Endothelial cell of umbilical vein (primary cell): ENCODE data around the gene CARMIL1. TPM values are rescaled to one million over a fixed set of nuclear protein-coding genes. Genes with fewer than 3 reads are reported as not detected.

ENCODE experiments used
- BruUV-seq: library from RNA; stranded (reverse); fragments of 400-500 nt; replicated peaks from 2 replicates; lab custom pipeline; 2021; lab: Mats Ljungman, UMichigan
- CTCF ChIA-PET: fragments of 300-600, 350-600 bp; sonication (Branson Sonifier 250); formaldehyde crosslinking; loops from one replicate; lab custom pipeline; 2021; ENCODE audit warnings: antibody characterized with exemption, inconsistent platforms; lab: Charles Lee
- POLR2A ChIA-PET: fragments of 300-600, 350-600 bp; sonication (Branson Sonifier 250); formaldehyde crosslinking; loops from one replicate; lab custom pipeline; 2021; ENCODE audit warnings: antibody characterized with exemption, inconsistent platforms; lab: Charles Lee
- DNase-seq: peaks from one replicate; pipeline ENCODE4 v3.0.0-alpha.2; 2011; ENCODE audit warnings: low read depth, low spot score
- FAIRE-seq: peaks from 2 replicates; lab custom pipeline; 2011; peaks lifted over from hg19 to GRCh38; lab: Jason Lieb, UNC
- H2AFZ ChIP-seq: 2 replicates; pipeline ENCODE4 v1.6.0; 2012; ENCODE audit warnings: low read depth, low read length, control low read depth, inconsistent platforms
- H3K27ac ChIP-seq: 2 replicates; pipeline ENCODE4 v1.5.1; 2011; ENCODE audit warnings: low read depth, mild to moderate bottlenecking, control low read depth, low read length, moderate library complexity; ENCODE audit not compliant: insufficient read depth
- H3K27me3 ChIP-seq, 2 experiments: 2 replicates each; pipeline versions ENCODE4 v1.6.0 to v1.6.1; 2011; ENCODE audit warnings: low read length in 2 of 2, mixed read lengths in 1 of 2; ENCODE audit not compliant: control insufficient read depth in 2 of 2, insufficient read depth in 2 of 2
- H3K36me3 ChIP-seq, 2 experiments: 2 replicates in 1 of 2; 3 replicates in 1 of 2; pipeline ENCODE4 v1.5.1; 2011; ENCODE audit warnings: low read length in 2 of 2, mild to moderate bottlenecking in 1 of 2, moderate library complexity in 1 of 2; ENCODE audit not compliant: control insufficient read depth in 2 of 2, insufficient read depth in 2 of 2; ENCODE audit errors: extremely low read depth in 1 of 2
- H3K4me1 ChIP-seq: 3 replicates; pipeline ENCODE4 v1.5.1; 2011; ENCODE audit warnings: mild to moderate bottlenecking, low read length; ENCODE audit not compliant: control insufficient read depth, insufficient read depth; ENCODE audit errors: extremely low read depth
- H3K4me2 ChIP-seq: 2 replicates; pipeline ENCODE4 v1.6.1; 2011; ENCODE audit warnings: low read length, control low read depth, mixed read lengths; ENCODE audit not compliant: insufficient read depth
- H3K4me3 ChIP-seq, 3 experiments: fragments of 200-600 bp in 1 of 3; sonication (generic), shearing (Covaris generic) in 1 of 3; replicated peaks in 1 of 3; 2 replicates each; pipeline ENCODE4 v1.5.1; 2011 to 2016; ENCODE audit warnings: control low read depth in 3 of 3, low read length in 3 of 3, mild to moderate bottlenecking in 2 of 3, inconsistent platforms in 1 of 3, low read depth in 1 of 3, moderate library complexity in 1 of 3; ENCODE audit not compliant: insufficient read depth in 1 of 3
- H3K79me2 ChIP-seq: 2 replicates; pipeline ENCODE4 v1.6.0; 2012; ENCODE audit warnings: low read length, inconsistent platforms; ENCODE audit not compliant: control insufficient read depth, insufficient read depth
- H3K9ac ChIP-seq: replicated peaks from 2 replicates; pipeline ENCODE3; 2011; ENCODE audit warnings: low read length, control low read depth; ENCODE audit not compliant: insufficient read depth; ENCODE audit errors: extremely low read depth
- H3K9me1 ChIP-seq: replicated peaks from 3 replicates; pipeline ENCODE4 v1.6.0; 2011; ENCODE audit warnings: mild to moderate bottlenecking, low read length; ENCODE audit not compliant: control insufficient read depth, insufficient read depth; ENCODE audit errors: extremely low read depth
- H3K9me3 ChIP-seq: replicated peaks from 2 replicates; pipeline ENCODE4 v1.5.1; 2012; ENCODE audit warnings: low read length, inconsistent platforms; ENCODE audit not compliant: control insufficient read depth, insufficient read depth
- H4K20me1 ChIP-seq: replicated peaks from 2 replicates; pipeline ENCODE3; 2011; ENCODE audit warnings: mild to moderate bottlenecking, low read length; ENCODE audit not compliant: control insufficient read depth, insufficient read depth; ENCODE audit errors: extremely low read depth
- CTCF ChIP-seq, 2 donors: IDR thresholded peaks; 1 replicate in 1 of 2; 2 replicates in 1 of 2; pipeline ENCODE4 v1.5.1; 2011; ENCODE audit warnings: low read length in 2 of 2, mild to moderate bottlenecking in 2 of 2, moderate library complexity in 2 of 2, control low read depth in 1 of 2, inconsistent platforms in 1 of 2, low read depth in 1 of 2; ENCODE audit not compliant: insufficient read depth in 1 of 2; ENCODE audit errors: extremely low read depth in 1 of 2
- EZH2 ChIP-seq: IDR thresholded peaks from 2 replicates; pipeline ENCODE4 v1.6.1; 2012; ENCODE audit warnings: borderline replicate concordance, low read depth, mild to moderate bottlenecking, moderate library complexity, low read length, inconsistent platforms; ENCODE audit not compliant: severe bottlenecking
- FOS ChIP-seq: IDR thresholded peaks from 2 replicates; pipeline ENCODE4 v1.6.1; 2011; ENCODE audit warnings: mild to moderate bottlenecking, low read length, moderate library complexity, borderline replicate concordance; ENCODE audit not compliant: insufficient read depth
- GATA2 ChIP-seq: IDR thresholded peaks from 2 replicates; pipeline ENCODE4 v1.7.0; 2011; ENCODE audit warnings: low read depth, mild to moderate bottlenecking, moderate library complexity, mixed read lengths, low read length; ENCODE audit not compliant: insufficient read length, insufficient read depth
- JUN ChIP-seq: IDR thresholded peaks from 2 replicates; pipeline ENCODE4 v1.6.1; 2011; ENCODE audit warnings: borderline replicate concordance, low read depth; ENCODE audit not compliant: insufficient read length, insufficient read depth
- MAX ChIP-seq: IDR thresholded peaks from 2 replicates; pipeline ENCODE4 v1.6.1; 2011; ENCODE audit not compliant: insufficient read depth, insufficient read length
- MYC ChIP-seq: IDR thresholded peaks from one replicate; pipeline ENCODE4 v1.6.1; 2011; ENCODE audit warnings: mild to moderate bottlenecking, low read depth, low read length
- POLR2A ChIP-seq: IDR thresholded peaks from 2 replicates; pipeline ENCODE4 v1.6.1; 2012; ENCODE audit warnings: low read depth, mild to moderate bottlenecking, control low read depth, low read length
- POLR2AphosphoS5 ChIP-seq: IDR thresholded peaks from 2 replicates; pipeline ENCODE4 v1.6.1; 2012; ENCODE audit warnings: low read depth, mild to moderate bottlenecking, control low read depth, low read length, moderate library complexity; ENCODE audit not compliant: insufficient read depth
- dilution Hi-C: fragments of 300-500 bp; cut with MboI; formaldehyde crosslinking; loops from one replicate; pipeline ENCODE4 v1.15.0; 2019; ENCODE audit warnings: low sequenced_read_pairs; ENCODE audit not compliant: extremely low pct_ligation_motif_present
- intact Hi-C: fragments of 100-400 bp; cut with micrococcal nuclease; formaldehyde crosslinking; loops from one replicate; pipeline ENCODE4 v1.10.0; 2022
- polyA plus RNA-seq, 4 experiments: library from polyadenylated mRNA; depleted of rRNA in 3 of 4; stranded (reverse) in 3 of 4; unstranded in 1 of 4; fragments of >200 nt; gene quantifications; 2 replicates each; pipeline versions ENCODE4 v1.2.1 to v1.2.3, GENCODE V29; 2011 to 2012; ENCODE audit warnings: missing spikeins in 1 of 4
- total RNA-seq: library from RNA; stranded (reverse); gene quantifications from 2 replicates; pipeline ENCODE4 v1.2.3, GENCODE V29; 2021

The CARMIL1 gene
- total and polyA plus RNA-seq, 2 donors (not counting 3 experiments of a cell fraction or from before 2014, with no cell fraction given) = 1.3 to 8.7 TPM

- DNase-seq (no peak), FAIRE-seq (no peak)
- BruUV-seq = no TSS peak
- CTCF ChIA-PET = no interaction called here
- H3K9ac ChIP-seq = no peak overlapping the region
- no peaks in the 10 kb centered on the region for H3K9me1 ChIP-seq
- no peak overlapping the region for H3K27ac ChIP-seq
- H3K4me1 ChIP-seq = no peaks in the 10 kb centered on the region
- no peaks in the 10 kb centered on the region for H3K36me3 ChIP-seq
- no peak overlapping the region for H3K4me3 ChIP-seq
- intact Hi-C loops (no loop called here), dilution Hi-C loops (no loop called here)
- no peak overlapping the region for H3K4me2 ChIP-seq
- H2AFZ ChIP-seq = no peak overlapping the region
- POLR2A ChIA-PET = no interaction called here
- no peaks in the 10 kb centered on the region for H3K27me3 ChIP-seq
- H3K9me3 ChIP-seq = no peaks in the 10 kb centered on the region
- TF ChIP-seq MAX (no peak), CTCF (IDR thresholded peaks at IDR 0.05; ENCODE audit: extremely low read depth in 1 of 2, insufficient read depth in 1 of 2, low read depth in 1 of 2, low read length in 2 of 2) (no peak), FOS (no peak), POLR2A (no peak), GATA2 (no peak)
- no peaks in the 10 kb centered on the region for H4K20me1 ChIP-seq
- H3K79me2 ChIP-seq = no peaks in the 10 kb centered on the region
These were observed 105.1 kb downstream of the CARMIL1 start for GRCh38 chr6:25384234-25384633.

- POLR2A ChIA-PET = no interaction called here
- Histone ChIP-seq H4K20me1 (no peaks in the 10 kb centered on the region), H3K4me2 (no peak overlapping the region), H3K79me2 (no peaks in the 10 kb centered on the region), H3K9ac (no peak overlapping the region), H3K4me3 (no peak overlapping the region), H3K9me3 (no peaks in the 10 kb centered on the region), H2AFZ (no peak overlapping the region), H3K27ac (no peak overlapping the region), H3K4me1 (peaks cover 5% of the 10 kb centered on the region), H3K36me3 (no peaks in the 10 kb centered on the region), H3K9me1 (no peaks in the 10 kb centered on the region), H3K27me3 (no peaks in the 10 kb centered on the region)
- intact Hi-C loops = no loop called here
- no peak for DNase-seq
- no peak for TF ChIP-seq MYC
- no peak for TF ChIP-seq FOS
- TF ChIP-seq CTCF (IDR thresholded peaks at IDR 0.05; ENCODE audit: extremely low read depth in 1 of 2, insufficient read depth in 1 of 2, low read depth in 1 of 2, low read length in 2 of 2) = no peak
- no peak for TF ChIP-seq MAX
- TF ChIP-seq JUN = no peak
- no peak for TF ChIP-seq POLR2AphosphoS5
- TF ChIP-seq EZH2 = no peak
- no peak for TF ChIP-seq GATA2
- no peak for TF ChIP-seq POLR2A
- no TSS peak for BruUV-seq
- no peak for FAIRE-seq
- dilution Hi-C loops = no loop called here
- CTCF ChIA-PET = no interaction called here
These were observed 105.8 kb downstream of the CARMIL1 start for GRCh38 chr6:25384967-25385366.
